Stimulated activated CD4-positive, alpha-beta T cell treated with anti-CD3 and anti-CD28 coated beads, Interleukin-4, amount 100 ng/mL, for 1 hour (primary cell): ENCODE results near the gene SOHLH1.

ENCODE experiments used
- DNase-seq: peaks from one replicate; pipeline ENCODE4 v3.0.0-alpha.2; 2020

The SOHLH1 gene

GRCh38 chr9:135701959-135702721, 2.9 kb upstream of the SOHLH1 start, which contains the start of gene KCNT1:
KCNT1 (plus strand) TSS chr9:135702185; CDS start chr9:135702259, 74 bp downstream.
- peak; percentile 69 for DNase-seq

GRCh38 chr9:135701067-135701958, 2.0 kb upstream of the SOHLH1 start:
- DNase-seq, result peak; percentile 7

- DNase-seq, result no peak
Observed at GRCh38 chr9:135700525-135700924, 1.2 kb upstream of the SOHLH1 start.

- no peak for DNase-seq
Observed at GRCh38 chr9:135698767-135699166, 514 bp downstream of the SOHLH1 start.

- DNase-seq, result no peak
Observed at GRCh38 chr9:135698236-135698635, 1.0 kb downstream of the SOHLH1 start.

GRCh38 chr9:135697226-135697625, 2.1 kb downstream of the SOHLH1 start:
- DNase-seq, result no peak

- DNase-seq, result no peak
Observed at GRCh38 chr9:135696446-135696845, 2.8 kb downstream of the SOHLH1 start.

- DNase-seq, result no peak
Observed at GRCh38 chr9:135695642-135696041, 3.6 kb downstream of the SOHLH1 start.

- DNase-seq, result no peak
Observed at GRCh38 chr9:135695036-135695435, 4.2 kb downstream of the SOHLH1 start.

GRCh38 chr9:135694414-135694813, 4.9 kb downstream of the SOHLH1 start:
- no peak for DNase-seq

GRCh38 chr9:135693771-135694170, 5.5 kb downstream of the SOHLH1 start:
- DNase-seq, result no peak

GRCh38 chr9:135693265-135693664, 6.0 kb downstream of the SOHLH1 start:
- no peak for DNase-seq

GRCh38 chr9:135692410-135692809, 6.9 kb downstream of the SOHLH1 start:
- DNase-seq, result no peak

- DNase-seq, result no peak
Observed at GRCh38 chr9:135690836-135691570, 8.3 kb downstream of the SOHLH1 start.

- DNase-seq, result no peak
Observed at GRCh38 chr9:135689011-135689410, 10.3 kb downstream of the SOHLH1 start.

GRCh38 chr9:135687216-135687615, 12.1 kb downstream of the SOHLH1 start:
- DNase-seq, result no peak

GRCh38 chr9:135684691-135685090, 14.6 kb downstream of the SOHLH1 start:
- no peak for DNase-seq

- no peak for DNase-seq
Observed at GRCh38 chr9:135683401-135684034, 15.8 kb downstream of the SOHLH1 start.

- no peak for DNase-seq
Observed at GRCh38 chr9:135681161-135681560, 18.1 kb downstream of the SOHLH1 start.

GRCh38 chr9:135680056-135680455, 19.2 kb downstream of the SOHLH1 start:
- DNase-seq, result no peak

GRCh38 chr9:135678236-135679017, 20.9 kb downstream of the SOHLH1 start:
- DNase-seq, result no peak

GRCh38 chr9:135677641-135678168, 21.6 kb downstream of the SOHLH1 start:
- DNase-seq, result no peak
